Natural killer cell treated with Interleukin-12 subunit alpha and Interleukin-12 subunit beta and Interleukin-15 and Interleukin-18, amount 100 ng/mL, for 72 hours (primary cell): ENCODE data around the gene SPAG9. TPM values are rescaled to one million over a fixed set of nuclear protein-coding genes. Genes with fewer than 3 reads are reported as not detected.
"Not testable (repeated sequence)": the region's sequence is repeated elsewhere in the genome, so short reads cannot be mapped to it uniquely, and the experiment has no call there.

ENCODE experiments used
- ATAC-seq, 2 donors: fragments of 150-1000 bp; cut with Tn5 transposase in 1 of 2; sonication (Bioruptor Pico), chemical (Tn5 transposase) in 1 of 2; 2 replicates each; pipeline ENCODE4 v1.10.0; 2021
- DNase-seq: peaks from one replicate; pipeline ENCODE4 v3.0.0; 2022; ENCODE audit warnings: low spot score
- H3K27ac Mint-ChIP-seq, 2 donors: 1 replicate in 1 of 2; 2 replicates in 1 of 2; pipeline ENCODE4 v1.8.0; 2022; ENCODE audit warnings: mixed read lengths in 2 of 2, mild to moderate bottlenecking in 1 of 2, moderate library complexity in 1 of 2
- H3K27me3 Mint-ChIP-seq, 2 donors: 1 replicate in 1 of 2; 2 replicates in 1 of 2; pipeline ENCODE4 v1.8.0; 2022; ENCODE audit warnings: mixed read lengths in 2 of 2
- H3K36me3 Mint-ChIP-seq: one replicate; pipeline ENCODE4 v1.8.0; 2022; ENCODE audit warnings: mixed read lengths
- H3K4me1 Mint-ChIP-seq, 2 donors: 1 replicate in 1 of 2; 2 replicates in 1 of 2; pipeline ENCODE4 v1.8.0; 2022; ENCODE audit warnings: low read depth in 2 of 2, mixed read lengths in 2 of 2, mild to moderate bottlenecking in 1 of 2
- H3K4me3 Mint-ChIP-seq: one replicate; pipeline ENCODE4 v1.8.0; 2022; ENCODE audit warnings: mixed read lengths
- H3K9me3 Mint-ChIP-seq: 2 replicates; pipeline ENCODE4 v1.8.0; 2022; ENCODE audit warnings: mixed read lengths
- total RNA-seq, 2 donors: library from RNA; stranded (reverse); gene quantifications; one replicate each; pipeline ENCODE4 v1.2.3, GENCODE V29; 2022

Gene SPAG9
- total RNA-seq, 2 donors from 2014 or later: 49.2 to 87.5 TPM

DNA sequence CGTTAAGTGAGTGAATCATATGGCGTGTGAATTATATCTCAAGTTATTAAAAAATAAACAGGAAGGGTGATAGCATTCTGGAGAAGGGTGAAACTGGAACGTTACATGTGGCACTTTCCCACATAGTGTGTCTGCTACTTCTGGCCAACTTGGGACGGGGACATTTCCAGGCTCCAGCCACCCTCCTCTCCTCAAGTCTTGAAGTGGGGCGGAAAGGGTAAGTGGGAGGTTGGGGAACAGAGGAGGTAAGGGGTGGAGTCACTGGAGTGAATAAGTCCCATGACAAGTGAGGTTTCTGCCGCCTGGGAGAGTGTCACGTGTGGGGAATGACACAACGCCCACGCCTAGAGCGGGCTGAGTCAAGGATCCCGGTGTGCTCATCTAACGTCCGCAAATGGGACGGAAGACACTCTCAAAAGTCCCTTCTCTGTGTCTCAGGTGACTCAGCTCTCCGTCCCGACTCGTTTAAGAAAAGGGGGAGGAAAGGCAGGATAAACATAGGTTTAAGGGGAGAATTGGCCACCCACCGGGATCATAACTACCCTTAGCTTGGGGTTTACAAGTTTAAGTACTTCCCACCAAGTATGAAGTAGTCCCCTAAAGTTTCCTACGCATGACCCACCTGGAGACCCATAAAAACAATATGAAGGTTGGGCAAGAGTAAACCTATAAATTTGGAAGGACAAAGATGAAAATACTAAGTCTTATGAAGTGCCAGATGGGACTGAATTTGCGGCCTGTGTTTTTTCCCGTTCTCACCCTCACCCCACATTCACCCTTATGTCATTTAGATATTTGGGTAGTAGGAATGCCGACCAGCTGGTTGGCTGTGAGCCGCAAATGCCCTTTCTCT lies 1.2 kb upstream of the SPAG9 start:
- Mint-ChIP-seq H3K4me1 (peaks cover 26 to 36% of the 10 kb centered on the region in 2 donors), H3K27ac (peak overlapping the region; percentile 97 to 98)
- ATAC-seq: peak; percentile 47 to 63

GRCh38 chr17:51120357-51120738 lies 320 bp downstream of the SPAG9 start:
- H3K9me3 Mint-ChIP-seq: no peaks in the 10 kb centered on the region
- H3K4me1 Mint-ChIP-seq: peaks cover 30 to 40% of the 10 kb centered on the region in 2 donors
- H3K4me3 Mint-ChIP-seq: peak overlapping the region; percentile 99
- ATAC-seq (peak; percentile 41), DNase-seq (peak; percentile 66)
- H3K27me3 Mint-ChIP-seq: no peaks in the 10 kb centered on the region
- no peaks in the 10 kb centered on the region for H3K36me3 Mint-ChIP-seq
- H3K27ac Mint-ChIP-seq: peak overlapping the region; percentile 97 to 98

More for the DNA sequence above, 1.2 kb upstream of the SPAG9 start:
- H3K9me3 Mint-ChIP-seq: no peaks in the 10 kb centered on the region
- peak overlapping the region; percentile 99 for H3K4me3 Mint-ChIP-seq
- peak; percentile 87 for DNase-seq
- H3K36me3 Mint-ChIP-seq: no peaks in the 10 kb centered on the region
- H3K27me3 Mint-ChIP-seq: no peaks in the 10 kb centered on the region

GRCh38 chr17:51119415-51120356 lies 982 bp downstream of the SPAG9 start:
- Mint-ChIP-seq H3K27ac (peak overlapping the region; percentile 97 to 98), H3K36me3 (no peaks in the 10 kb centered on the region), H3K9me3 (no peaks in the 10 kb centered on the region), H3K27me3 (no peaks in the 10 kb centered on the region), H3K4me3 (peak overlapping the region; percentile 99), H3K4me1 (peaks cover 30 to 40% of the 10 kb centered on the region in 2 donors)
- ATAC-seq (peak; percentile 1 to 19), DNase-seq (no peak)

GRCh38 chr17:51118330-51119195 lies 2.1 kb downstream of the SPAG9 start:
- ATAC-seq: no peak
- Mint-ChIP-seq H3K36me3 (no peaks in the 10 kb centered on the region), H3K27ac (peak overlapping the region; percentile 33 to 98)

GRCh38 chr17:51115179-51115578 lies 5.5 kb downstream of the SPAG9 start:
- Mint-ChIP-seq H3K4me3 (no peak overlapping the region), H3K27ac (peak overlapping the region in 1 of 2 donors; percentile 44), H3K9me3 (no peaks in the 10 kb centered on the region), H3K36me3 (no peaks in the 10 kb centered on the region), H3K27me3 (no peaks in the 10 kb centered on the region), H3K4me1 (peaks cover 13 to 24% of the 10 kb centered on the region in 2 donors)
- no peak for DNase-seq
- ATAC-seq: no peak

More at GRCh38 chr17:51118330-51119195, 2.1 kb downstream of the SPAG9 start:
- H3K4me3 Mint-ChIP-seq: peak overlapping the region; percentile 99
- peaks cover 30 to 40% of the 10 kb centered on the region in 2 donors for H3K4me1 Mint-ChIP-seq
- H3K9me3 Mint-ChIP-seq: no peaks in the 10 kb centered on the region
- DNase-seq: no peak
- no peaks in the 10 kb centered on the region for H3K27me3 Mint-ChIP-seq

DNA sequence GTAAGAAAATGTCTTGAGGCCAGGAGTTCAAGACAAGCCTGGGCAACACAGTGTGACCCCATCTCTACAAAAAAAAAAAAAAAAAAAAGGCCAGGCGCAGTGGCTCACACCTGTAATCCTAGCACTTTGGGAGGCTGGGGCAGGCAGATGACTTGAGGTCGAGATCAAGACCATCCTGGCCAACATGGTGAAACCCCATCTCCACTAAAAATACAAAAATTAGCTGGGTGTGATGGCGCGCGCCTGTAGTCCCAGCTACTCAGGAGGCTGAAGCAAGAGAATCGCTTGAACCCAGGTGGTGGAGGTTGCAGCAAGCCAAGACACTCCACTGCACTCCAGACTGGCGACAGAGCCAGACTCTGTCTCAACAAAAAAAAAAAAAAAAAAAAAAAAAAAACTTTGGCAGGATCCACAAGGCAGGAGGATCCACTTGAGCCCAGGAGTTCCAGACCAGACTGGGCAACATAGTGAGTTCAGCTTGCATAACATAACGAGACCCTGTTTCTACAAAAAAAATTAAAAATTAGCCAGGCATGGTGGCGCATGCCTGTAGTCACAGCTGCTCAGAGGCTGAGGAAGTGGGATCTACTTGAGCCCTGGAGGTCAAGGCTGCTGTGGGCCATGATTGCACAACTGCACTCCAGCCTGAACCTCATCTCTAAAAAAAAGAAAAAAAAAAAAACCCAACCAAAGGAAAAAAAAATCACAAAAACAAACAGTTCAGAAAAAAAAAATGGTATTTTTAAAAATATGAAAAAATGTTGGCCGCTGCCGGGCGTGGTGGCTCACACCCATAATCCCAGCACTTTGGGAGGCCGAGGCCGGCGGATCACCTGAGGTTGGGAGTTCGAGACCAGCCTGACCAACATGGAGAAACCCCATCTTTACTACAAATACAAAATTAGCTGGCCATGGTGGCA lies 8.1 kb downstream of the SPAG9 start:
- not testable (repeated sequence) for H3K27me3 Mint-ChIP-seq, DNase-seq, H3K4me1 Mint-ChIP-seq, H3K27ac Mint-ChIP-seq, H3K36me3 Mint-ChIP-seq, H3K9me3 Mint-ChIP-seq, H3K4me3 Mint-ChIP-seq
- ATAC-seq: peak in 1 of 2 donors; percentile 62

GRCh38 chr17:51107778-51108177 lies 12.9 kb downstream of the SPAG9 start:
- no peak for ATAC-seq

GRCh38 chr17:51103451-51103850 lies 17.2 kb downstream of the SPAG9 start:
- Mint-ChIP-seq H3K27me3 (no peaks in the 10 kb centered on the region), H3K36me3 (no peaks in the 10 kb centered on the region), H3K4me3 (no peak overlapping the region), H3K4me1 (peaks cover 14% of the 10 kb centered on the region in 2 donors), H3K9me3 (no peaks in the 10 kb centered on the region), H3K27ac (peak overlapping the region in 1 of 2 donors; percentile 18)
- ATAC-seq: no peak
- no peak for DNase-seq

More at GRCh38 chr17:51107778-51108177, 12.9 kb downstream of the SPAG9 start:
- Mint-ChIP-seq H3K27me3 (no peaks in the 10 kb centered on the region), H3K27ac (no peak overlapping the region), H3K36me3 (no peaks in the 10 kb centered on the region), H3K4me1 (peaks cover 11 to 14% of the 10 kb centered on the region in 2 donors), H3K9me3 (no peaks in the 10 kb centered on the region), H3K4me3 (no peak overlapping the region)
- no peak for DNase-seq

DNA sequence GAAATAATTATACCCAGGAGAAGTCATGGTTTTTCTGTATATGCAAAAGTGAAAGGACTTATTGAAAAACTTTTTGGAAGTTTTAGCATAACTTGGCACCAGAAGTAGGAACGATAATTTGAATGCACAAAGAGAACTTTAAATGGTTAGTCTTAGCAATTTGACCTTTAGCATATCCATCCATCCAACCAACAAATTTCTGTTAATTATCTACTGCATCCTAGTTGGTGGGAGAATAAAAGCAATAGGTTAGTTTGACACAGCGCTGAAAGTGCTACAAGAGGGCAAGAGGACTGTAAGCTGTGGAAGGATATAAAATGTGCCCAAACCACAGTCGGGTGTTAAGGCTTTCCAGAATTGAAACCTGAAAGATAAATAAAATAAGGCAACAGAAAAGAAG lies 17.6 kb downstream of the SPAG9 start:
- Mint-ChIP-seq H3K4me3 (no peak overlapping the region), H3K36me3 (no peaks in the 10 kb centered on the region), H3K27ac (peak overlapping the region in 1 of 2 donors; percentile 18), H3K27me3 (no peaks in the 10 kb centered on the region), H3K4me1 (peaks cover 14 to 15% of the 10 kb centered on the region in 2 donors), H3K9me3 (no peaks in the 10 kb centered on the region)
- ATAC-seq (no peak), DNase-seq (no peak)

GRCh38 chr17:51097708-51098446 lies 22.8 kb downstream of the SPAG9 start:
- Mint-ChIP-seq H3K4me3 (no peak overlapping the region), H3K4me1 (peaks cover 21 to 25% of the 10 kb centered on the region in 2 donors), H3K27ac (no peak overlapping the region), H3K9me3 (no peaks in the 10 kb centered on the region), H3K36me3 (no peaks in the 10 kb centered on the region), H3K27me3 (no peaks in the 10 kb centered on the region)
- no peak for DNase-seq
- ATAC-seq: peak in 1 of 2 donors; percentile 50

DNA sequence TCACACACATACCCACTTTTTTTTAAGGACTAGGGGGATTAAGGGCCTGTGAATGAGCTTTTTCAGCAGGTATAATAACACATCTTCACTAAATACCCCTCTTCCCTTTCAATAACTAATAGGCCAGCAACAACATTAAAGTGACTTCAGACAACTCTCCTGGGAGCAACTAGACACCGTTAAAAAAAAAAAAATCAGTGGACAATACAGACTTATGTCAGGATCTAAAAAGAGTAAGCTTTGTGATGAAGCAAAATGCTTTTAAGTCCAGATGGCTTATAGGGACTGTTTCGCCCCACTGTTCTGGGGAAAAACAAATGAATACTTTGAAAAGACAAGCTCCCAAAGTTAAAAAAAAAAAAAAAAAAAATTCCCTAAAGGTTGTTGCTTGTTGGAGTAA lies 29.0 kb downstream of the SPAG9 start:
- no peak for DNase-seq
- no peak overlapping the region for H3K27ac Mint-ChIP-seq

GRCh38 chr17:51088868-51089267 lies 31.8 kb downstream of the SPAG9 start:
- H3K4me1 Mint-ChIP-seq: peaks cover 11 to 13% of the 10 kb centered on the region in 2 donors
- not testable (repeated sequence) for H3K27me3 Mint-ChIP-seq, H3K36me3 Mint-ChIP-seq, DNase-seq, H3K9me3 Mint-ChIP-seq, H3K4me3 Mint-ChIP-seq, H3K27ac Mint-ChIP-seq, ATAC-seq

More for the DNA sequence above, 29.0 kb downstream of the SPAG9 start:
- Mint-ChIP-seq H3K36me3 (no peaks in the 10 kb centered on the region), H3K4me1 (peaks cover 20 to 26% of the 10 kb centered on the region in 2 donors), H3K9me3 (no peaks in the 10 kb centered on the region), H3K4me3 (no peak overlapping the region), H3K27me3 (no peaks in the 10 kb centered on the region)
- ATAC-seq: no peak
